Vagina (tissue), 2 donors: ENCODE data around the gene TSPEAR.

Experiments
- POLR2A ChIP-seq, 2 donors: fragments of 450-650 bp; IDR thresholded peaks; one replicate each; pipeline ENCODE4 v1.6.1; 2017; ENCODE audit warnings: antibody characterized with exemption in 2 of 2, mild to moderate bottlenecking in 2 of 2, moderate library complexity in 2 of 2
- TF ChIP-seq, protein P1 (sequence below), 3 experiments: fragments of 450-650 bp in 2 of 3; fragments of 200-600 bp in 1 of 3; sonication (generic) in 1 of 3; IDR thresholded peaks; one replicate each; pipeline ENCODE4 v1.5.1; 2017 to 2019; ENCODE audit warnings: antibody characterized with exemption in 3 of 3, mild to moderate bottlenecking in 2 of 3, moderate library complexity in 2 of 3

DNA sequence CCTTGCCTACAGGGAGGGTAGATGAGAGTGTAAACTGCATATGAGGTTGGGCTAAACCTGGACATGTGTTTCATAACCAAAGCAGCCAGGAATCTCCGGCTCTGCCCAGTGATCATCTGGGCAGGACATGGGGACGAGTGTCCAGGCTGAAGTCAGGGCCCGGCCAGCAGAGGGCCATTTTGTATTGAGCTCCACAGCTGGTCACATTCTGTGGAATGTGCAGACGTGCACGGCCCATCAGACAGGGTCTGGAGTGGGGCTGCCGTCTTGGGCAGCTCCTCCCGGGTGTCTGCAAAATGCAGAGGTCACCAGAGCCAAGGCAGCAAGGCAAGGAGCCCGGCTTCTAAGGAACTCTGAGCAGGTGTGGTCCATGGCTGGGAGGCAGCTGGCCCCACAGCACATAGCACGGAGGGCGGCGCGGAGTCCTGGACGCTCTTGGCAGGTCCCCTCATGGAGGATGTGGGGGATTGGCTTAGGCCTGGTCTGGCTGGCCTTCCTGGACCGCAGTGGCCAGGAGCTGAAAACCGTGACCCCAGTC, 249.8 kb downstream of the TSPEAR start:
- TF ChIP-seq, protein P1, sequence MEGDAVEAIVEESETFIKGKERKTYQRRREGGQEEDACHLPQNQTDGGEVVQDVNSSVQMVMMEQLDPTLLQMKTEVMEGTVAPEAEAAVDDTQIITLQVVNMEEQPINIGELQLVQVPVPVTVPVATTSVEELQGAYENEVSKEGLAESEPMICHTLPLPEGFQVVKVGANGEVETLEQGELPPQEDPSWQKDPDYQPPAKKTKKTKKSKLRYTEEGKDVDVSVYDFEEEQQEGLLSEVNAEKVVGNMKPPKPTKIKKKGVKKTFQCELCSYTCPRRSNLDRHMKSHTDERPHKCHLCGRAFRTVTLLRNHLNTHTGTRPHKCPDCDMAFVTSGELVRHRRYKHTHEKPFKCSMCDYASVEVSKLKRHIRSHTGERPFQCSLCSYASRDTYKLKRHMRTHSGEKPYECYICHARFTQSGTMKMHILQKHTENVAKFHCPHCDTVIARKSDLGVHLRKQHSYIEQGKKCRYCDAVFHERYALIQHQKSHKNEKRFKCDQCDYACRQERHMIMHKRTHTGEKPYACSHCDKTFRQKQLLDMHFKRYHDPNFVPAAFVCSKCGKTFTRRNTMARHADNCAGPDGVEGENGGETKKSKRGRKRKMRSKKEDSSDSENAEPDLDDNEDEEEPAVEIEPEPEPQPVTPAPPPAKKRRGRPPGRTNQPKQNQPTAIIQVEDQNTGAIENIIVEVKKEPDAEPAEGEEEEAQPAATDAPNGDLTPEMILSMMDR (IDR thresholded peaks at IDR 0.05): no peak
- no peak for TF ChIP-seq POLR2A (IDR thresholded peaks at IDR 0.05)
